Sigmoid colon (tissue), 4 donors: ENCODE measurements around the gene FAM114A1.
"Not testable (repeated sequence)": the region's sequence is repeated elsewhere in the genome, so short reads cannot be mapped to it uniquely, and the experiment has no call there.

ENCODE experiments used
- EP300 ChIP-seq, 4 donors: sonication (generic); formaldehyde crosslinking; IDR thresholded peaks; one replicate each; pipeline ENCODE4 v1.6.1; 2017; ENCODE audit warnings: antibody characterized with exemption in 4 of 4
- POLR2A ChIP-seq, 2 donors: fragments of 450-650 bp; IDR thresholded peaks; one replicate each; pipeline ENCODE4 v1.6.1; 2016; ENCODE audit warnings: antibody characterized with exemption in 2 of 2, mild to moderate bottlenecking in 2 of 2, moderate library complexity in 2 of 2
- TF ChIP-seq, protein P1 (sequence below), 4 experiments: fragments of 450-650 bp in 3 of 4; fragments of 200-600 bp in 1 of 4; IDR thresholded peaks; one replicate each; pipeline ENCODE4 v1.5.1; 2016 to 2019; ENCODE audit warnings: antibody characterized with exemption in 4 of 4, mild to moderate bottlenecking in 3 of 4, moderate library complexity in 2 of 4

DNA sequence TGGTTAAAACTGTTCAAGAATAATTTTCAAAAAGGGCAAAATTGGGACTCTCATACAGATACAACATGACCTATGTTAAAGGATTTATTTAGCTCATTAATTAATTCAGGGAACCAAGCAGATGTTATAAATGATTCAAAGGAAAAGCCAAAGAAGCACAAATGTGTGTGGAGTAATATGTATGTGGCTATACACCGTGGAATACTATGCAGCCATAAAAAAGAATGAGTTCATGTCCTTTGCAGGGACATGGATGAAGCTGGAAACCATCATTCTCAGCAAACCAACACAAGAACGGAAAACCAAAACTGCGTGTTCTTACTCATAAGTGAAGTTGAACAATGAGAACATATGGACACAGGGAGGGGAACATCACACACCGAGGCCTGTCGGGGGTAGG, 48.7 kb downstream of the FAM114A1 start:
- TF ChIP-seq, protein P1, sequence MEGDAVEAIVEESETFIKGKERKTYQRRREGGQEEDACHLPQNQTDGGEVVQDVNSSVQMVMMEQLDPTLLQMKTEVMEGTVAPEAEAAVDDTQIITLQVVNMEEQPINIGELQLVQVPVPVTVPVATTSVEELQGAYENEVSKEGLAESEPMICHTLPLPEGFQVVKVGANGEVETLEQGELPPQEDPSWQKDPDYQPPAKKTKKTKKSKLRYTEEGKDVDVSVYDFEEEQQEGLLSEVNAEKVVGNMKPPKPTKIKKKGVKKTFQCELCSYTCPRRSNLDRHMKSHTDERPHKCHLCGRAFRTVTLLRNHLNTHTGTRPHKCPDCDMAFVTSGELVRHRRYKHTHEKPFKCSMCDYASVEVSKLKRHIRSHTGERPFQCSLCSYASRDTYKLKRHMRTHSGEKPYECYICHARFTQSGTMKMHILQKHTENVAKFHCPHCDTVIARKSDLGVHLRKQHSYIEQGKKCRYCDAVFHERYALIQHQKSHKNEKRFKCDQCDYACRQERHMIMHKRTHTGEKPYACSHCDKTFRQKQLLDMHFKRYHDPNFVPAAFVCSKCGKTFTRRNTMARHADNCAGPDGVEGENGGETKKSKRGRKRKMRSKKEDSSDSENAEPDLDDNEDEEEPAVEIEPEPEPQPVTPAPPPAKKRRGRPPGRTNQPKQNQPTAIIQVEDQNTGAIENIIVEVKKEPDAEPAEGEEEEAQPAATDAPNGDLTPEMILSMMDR (IDR thresholded peaks at IDR 0.05) = not testable (repeated sequence)
- TF ChIP-seq EP300, POLR2A (IDR thresholded peaks at IDR 0.05): not testable (repeated sequence)
